NCI-H446 (cell line): Measurements from ENCODE around the gene OR2F2.

Source experiments
- DNase-seq, 2 experiments: peaks; one replicate each; lab custom pipeline; 2025; lab: John Stamatoyannopoulos, UW

Gene OR2F2

DNA sequence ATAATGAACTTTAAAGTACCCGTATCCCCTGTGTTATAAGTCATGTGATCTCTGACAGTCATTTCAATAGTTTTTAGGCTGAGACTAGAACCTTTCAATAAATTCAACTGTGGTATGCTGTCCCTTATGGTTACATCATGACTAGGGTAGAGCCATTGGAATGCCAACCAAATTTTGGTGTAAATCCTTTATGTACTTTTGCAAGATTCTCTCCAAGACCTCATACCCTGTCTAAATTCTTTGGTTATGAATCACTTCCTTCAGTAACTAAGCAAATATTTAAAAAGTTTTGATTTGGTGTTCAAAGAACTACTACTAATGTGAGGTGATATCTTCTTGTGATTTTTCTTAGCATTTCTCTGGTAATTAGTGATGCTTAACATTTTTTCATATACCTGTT is 44.3 kb downstream of the OR2F2 start:
- DNase-seq = no peak

DNA sequence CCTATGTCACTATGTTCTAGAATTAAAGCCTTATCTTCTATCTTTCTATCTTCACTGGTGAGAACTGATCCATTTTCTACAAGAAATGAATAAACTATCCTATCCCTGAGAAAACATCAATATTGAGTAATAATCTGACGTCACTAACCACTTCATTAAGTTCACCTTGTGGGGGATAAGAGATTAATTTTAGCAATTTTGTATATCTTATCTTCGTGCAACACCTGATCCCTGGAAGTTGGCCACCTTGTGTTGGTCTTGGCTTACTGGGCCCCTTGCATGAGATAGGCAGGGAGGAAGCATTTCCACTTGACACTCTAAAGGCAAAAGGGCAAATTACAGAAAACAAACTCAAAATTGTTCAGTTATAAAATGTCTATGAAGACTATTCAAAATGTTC is 45.0 kb downstream of the OR2F2 start:
- DNase-seq = no peak

DNA sequence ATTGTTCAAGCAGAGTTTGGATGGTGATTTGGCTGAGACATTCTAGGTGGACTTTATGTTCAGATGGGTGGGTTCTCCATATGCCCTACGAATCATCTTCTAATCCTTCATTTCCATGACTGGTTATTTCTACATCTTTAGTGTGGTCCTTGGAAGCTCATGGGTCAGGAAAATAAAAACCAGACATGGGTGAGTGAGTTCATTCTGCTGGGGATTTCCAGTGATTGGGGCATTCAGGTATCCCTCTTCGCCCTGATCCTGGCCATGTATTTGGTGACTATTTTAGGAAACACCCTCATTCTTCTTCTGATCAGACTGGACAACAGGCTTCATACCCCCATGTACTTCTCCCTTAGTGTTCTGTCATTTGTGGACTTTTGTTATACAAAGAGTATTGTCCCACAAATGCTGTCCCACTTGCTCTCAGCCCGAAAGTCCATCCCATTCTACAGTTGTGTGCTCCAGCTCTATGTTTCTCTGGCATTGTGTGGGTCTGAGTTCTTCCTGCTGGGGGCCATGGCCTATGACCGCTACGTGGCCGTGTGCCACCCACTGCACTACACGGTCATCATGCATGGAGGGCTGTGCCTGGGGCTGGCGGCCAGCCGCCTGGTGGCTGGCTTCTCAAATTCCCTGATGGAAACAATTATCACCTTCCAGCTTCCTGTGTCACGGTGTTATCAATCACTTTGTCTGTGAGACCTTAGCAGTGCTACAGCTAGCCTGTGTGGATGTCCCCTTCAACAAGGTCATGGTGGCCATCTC is 45.9 kb downstream of the OR2F2 start:
- DNase-seq = no peak

DNA sequence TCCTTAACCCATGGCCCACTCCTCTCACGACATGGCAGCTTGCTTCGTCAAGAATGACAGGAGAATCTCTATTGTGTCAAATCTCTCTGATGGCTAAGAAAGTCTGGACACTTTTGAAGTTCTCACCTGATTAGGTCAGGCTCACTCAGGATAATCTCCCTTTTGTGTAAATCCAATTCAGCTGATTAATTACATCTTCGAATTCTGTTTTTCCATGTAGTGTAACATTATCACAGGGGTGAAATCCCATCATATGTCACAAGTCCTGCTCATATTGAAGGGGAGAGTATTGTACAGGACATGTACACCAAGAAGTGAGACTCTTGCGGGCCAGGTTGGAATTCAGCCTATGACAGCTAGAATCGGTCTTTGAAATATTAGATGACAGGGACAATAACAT is 48.9 kb downstream of the OR2F2 start:
- no peak for DNase-seq
